Endothelial cell of umbilical vein (primary cell): ENCODE measurements around the gene TMEM45B. TPM values are rescaled to one million over a fixed set of nuclear protein-coding genes. Genes with fewer than 3 reads are reported as not detected.
A peak's percentile ranks its signal among the peaks of the same experiment; 100 is the strongest.

Experiments
- BruUV-seq: library from RNA; stranded (reverse); fragments of 400-500 nt; replicated peaks from 2 replicates; lab custom pipeline; 2021; lab: Mats Ljungman, UMichigan
- CTCF ChIA-PET: fragments of 300-600, 350-600 bp; sonication (Branson Sonifier 250); formaldehyde crosslinking; loops from one replicate; lab custom pipeline; 2021; ENCODE audit warnings: antibody characterized with exemption, inconsistent platforms; lab: Charles Lee
- POLR2A ChIA-PET: fragments of 300-600, 350-600 bp; sonication (Branson Sonifier 250); formaldehyde crosslinking; loops from one replicate; lab custom pipeline; 2021; ENCODE audit warnings: antibody characterized with exemption, inconsistent platforms; lab: Charles Lee
- DNase-seq: peaks from one replicate; pipeline ENCODE4 v3.0.0-alpha.2; 2011; ENCODE audit warnings: low read depth, low spot score
- FAIRE-seq: peaks from 2 replicates; lab custom pipeline; 2011; peaks lifted over from hg19 to GRCh38; lab: Jason Lieb, UNC
- H2AFZ ChIP-seq: 2 replicates; pipeline ENCODE4 v1.6.0; 2012; ENCODE audit warnings: low read depth, low read length, control low read depth, inconsistent platforms
- H3K27ac ChIP-seq: 2 replicates; pipeline ENCODE4 v1.5.1; 2011; ENCODE audit warnings: low read depth, mild to moderate bottlenecking, control low read depth, low read length, moderate library complexity; ENCODE audit not compliant: insufficient read depth
- H3K27me3 ChIP-seq, 2 experiments: 2 replicates each; pipeline versions ENCODE4 v1.6.0 to v1.6.1; 2011; ENCODE audit warnings: low read length in 2 of 2, mixed read lengths in 1 of 2; ENCODE audit not compliant: control insufficient read depth in 2 of 2, insufficient read depth in 2 of 2
- H3K36me3 ChIP-seq, 2 experiments: 2 replicates in 1 of 2; 3 replicates in 1 of 2; pipeline ENCODE4 v1.5.1; 2011; ENCODE audit warnings: low read length in 2 of 2, mild to moderate bottlenecking in 1 of 2, moderate library complexity in 1 of 2; ENCODE audit not compliant: control insufficient read depth in 2 of 2, insufficient read depth in 2 of 2; ENCODE audit errors: extremely low read depth in 1 of 2
- H3K4me1 ChIP-seq: 3 replicates; pipeline ENCODE4 v1.5.1; 2011; ENCODE audit warnings: mild to moderate bottlenecking, low read length; ENCODE audit not compliant: control insufficient read depth, insufficient read depth; ENCODE audit errors: extremely low read depth
- H3K4me2 ChIP-seq: 2 replicates; pipeline ENCODE4 v1.6.1; 2011; ENCODE audit warnings: low read length, control low read depth, mixed read lengths; ENCODE audit not compliant: insufficient read depth
- H3K4me3 ChIP-seq, 3 experiments: fragments of 200-600 bp in 1 of 3; sonication (generic), shearing (Covaris generic) in 1 of 3; replicated peaks in 1 of 3; 2 replicates each; pipeline ENCODE4 v1.5.1; 2011 to 2016; ENCODE audit warnings: control low read depth in 3 of 3, low read length in 3 of 3, mild to moderate bottlenecking in 2 of 3, inconsistent platforms in 1 of 3, low read depth in 1 of 3, moderate library complexity in 1 of 3; ENCODE audit not compliant: insufficient read depth in 1 of 3
- H3K79me2 ChIP-seq: 2 replicates; pipeline ENCODE4 v1.6.0; 2012; ENCODE audit warnings: low read length, inconsistent platforms; ENCODE audit not compliant: control insufficient read depth, insufficient read depth
- H3K9ac ChIP-seq: replicated peaks from 2 replicates; pipeline ENCODE3; 2011; ENCODE audit warnings: low read length, control low read depth; ENCODE audit not compliant: insufficient read depth; ENCODE audit errors: extremely low read depth
- H3K9me1 ChIP-seq: replicated peaks from 3 replicates; pipeline ENCODE4 v1.6.0; 2011; ENCODE audit warnings: mild to moderate bottlenecking, low read length; ENCODE audit not compliant: control insufficient read depth, insufficient read depth; ENCODE audit errors: extremely low read depth
- H3K9me3 ChIP-seq: replicated peaks from 2 replicates; pipeline ENCODE4 v1.5.1; 2012; ENCODE audit warnings: low read length, inconsistent platforms; ENCODE audit not compliant: control insufficient read depth, insufficient read depth
- H4K20me1 ChIP-seq: replicated peaks from 2 replicates; pipeline ENCODE3; 2011; ENCODE audit warnings: mild to moderate bottlenecking, low read length; ENCODE audit not compliant: control insufficient read depth, insufficient read depth; ENCODE audit errors: extremely low read depth
- CTCF ChIP-seq, 2 donors: IDR thresholded peaks; 1 replicate in 1 of 2; 2 replicates in 1 of 2; pipeline ENCODE4 v1.5.1; 2011; ENCODE audit warnings: low read length in 2 of 2, mild to moderate bottlenecking in 2 of 2, moderate library complexity in 2 of 2, control low read depth in 1 of 2, inconsistent platforms in 1 of 2, low read depth in 1 of 2; ENCODE audit not compliant: insufficient read depth in 1 of 2; ENCODE audit errors: extremely low read depth in 1 of 2
- EZH2 ChIP-seq: IDR thresholded peaks from 2 replicates; pipeline ENCODE4 v1.6.1; 2012; ENCODE audit warnings: borderline replicate concordance, low read depth, mild to moderate bottlenecking, moderate library complexity, low read length, inconsistent platforms; ENCODE audit not compliant: severe bottlenecking
- FOS ChIP-seq: IDR thresholded peaks from 2 replicates; pipeline ENCODE4 v1.6.1; 2011; ENCODE audit warnings: mild to moderate bottlenecking, low read length, moderate library complexity, borderline replicate concordance; ENCODE audit not compliant: insufficient read depth
- GATA2 ChIP-seq: IDR thresholded peaks from 2 replicates; pipeline ENCODE4 v1.7.0; 2011; ENCODE audit warnings: low read depth, mild to moderate bottlenecking, moderate library complexity, mixed read lengths, low read length; ENCODE audit not compliant: insufficient read length, insufficient read depth
- JUN ChIP-seq: IDR thresholded peaks from 2 replicates; pipeline ENCODE4 v1.6.1; 2011; ENCODE audit warnings: borderline replicate concordance, low read depth; ENCODE audit not compliant: insufficient read length, insufficient read depth
- MAX ChIP-seq: IDR thresholded peaks from 2 replicates; pipeline ENCODE4 v1.6.1; 2011; ENCODE audit not compliant: insufficient read depth, insufficient read length
- MYC ChIP-seq: IDR thresholded peaks from one replicate; pipeline ENCODE4 v1.6.1; 2011; ENCODE audit warnings: mild to moderate bottlenecking, low read depth, low read length
- POLR2A ChIP-seq: IDR thresholded peaks from 2 replicates; pipeline ENCODE4 v1.6.1; 2012; ENCODE audit warnings: low read depth, mild to moderate bottlenecking, control low read depth, low read length
- POLR2AphosphoS5 ChIP-seq: IDR thresholded peaks from 2 replicates; pipeline ENCODE4 v1.6.1; 2012; ENCODE audit warnings: low read depth, mild to moderate bottlenecking, control low read depth, low read length, moderate library complexity; ENCODE audit not compliant: insufficient read depth
- dilution Hi-C: fragments of 300-500 bp; cut with MboI; formaldehyde crosslinking; loops from one replicate; pipeline ENCODE4 v1.15.0; 2019; ENCODE audit warnings: low sequenced_read_pairs; ENCODE audit not compliant: extremely low pct_ligation_motif_present
- intact Hi-C: fragments of 100-400 bp; cut with micrococcal nuclease; formaldehyde crosslinking; loops from one replicate; pipeline ENCODE4 v1.10.0; 2022
- polyA plus RNA-seq, 4 experiments: library from polyadenylated mRNA; depleted of rRNA in 3 of 4; stranded (reverse) in 3 of 4; unstranded in 1 of 4; fragments of >200 nt; gene quantifications; 2 replicates each; pipeline versions ENCODE4 v1.2.1 to v1.2.3, GENCODE V29; 2011 to 2012; ENCODE audit warnings: missing spikeins in 1 of 4
- total RNA-seq: library from RNA; stranded (reverse); gene quantifications from 2 replicates; pipeline ENCODE4 v1.2.3, GENCODE V29; 2021

TMEM45B gene
- total and polyA plus RNA-seq, 2 donors (not counting 3 experiments of a cell fraction or from before 2014, with no cell fraction given) = 0.08 TPM; not detected in 1

GRCh38 chr11:129828301-129828836 lies 12.7 kb downstream of the TMEM45B start:
- no TSS peak for BruUV-seq
- DNase-seq (no peak), FAIRE-seq (no peak)
- Histone ChIP-seq H3K79me2 (no peaks in the 10 kb centered on the region), H3K27ac (peak overlapping the region; percentile 8), H3K9ac (no peak overlapping the region), H3K9me1 (no peaks in the 10 kb centered on the region), H3K4me2 (no peak overlapping the region), H3K9me3 (no peaks in the 10 kb centered on the region), H3K4me3 (no peak overlapping the region), H2AFZ (peak overlapping the region; percentile 93), H3K4me1 (peaks cover 6% of the 10 kb centered on the region), H3K36me3 (no peaks in the 10 kb centered on the region), H3K27me3 (no peaks in the 10 kb centered on the region), H4K20me1 (no peaks in the 10 kb centered on the region)
- intact Hi-C loops = no loop called here
- ChIA-PET CTCF (no interaction called here), POLR2A (interaction anchor here (0.6 kb wide), 1 partner anchor 13 kb away, joined by 3 read pairs; no protein-coding TSS in a partner anchor)
- TF ChIP-seq JUN (no peak), POLR2A (no peak), GATA2 (no peak), POLR2AphosphoS5 (no peak), EZH2 (no peak), CTCF (IDR thresholded peaks at IDR 0.05; ENCODE audit: extremely low read depth in 1 of 2, insufficient read depth in 1 of 2, low read depth in 1 of 2, low read length in 2 of 2) (no peak), FOS (no peak), MYC (no peak), MAX (no peak)
- dilution Hi-C loops = no loop called here
